HG03457 (cell line): ENCODE data around the gene TMEM39B.
"Not testable (repeated sequence)": the region's sequence is repeated elsewhere in the genome, so short reads cannot be mapped to it uniquely, and the experiment has no call there.

Experiments used
- ATAC-seq: cut with Tn5 transposase; IDR thresholded peaks from one replicate; pipeline ENCODE4 v1.9.1; 2021; ENCODE audit warnings: moderate number of reproducible peaks; ENCODE audit not compliant: unreplicated experiment

TMEM39B gene

DNA sequence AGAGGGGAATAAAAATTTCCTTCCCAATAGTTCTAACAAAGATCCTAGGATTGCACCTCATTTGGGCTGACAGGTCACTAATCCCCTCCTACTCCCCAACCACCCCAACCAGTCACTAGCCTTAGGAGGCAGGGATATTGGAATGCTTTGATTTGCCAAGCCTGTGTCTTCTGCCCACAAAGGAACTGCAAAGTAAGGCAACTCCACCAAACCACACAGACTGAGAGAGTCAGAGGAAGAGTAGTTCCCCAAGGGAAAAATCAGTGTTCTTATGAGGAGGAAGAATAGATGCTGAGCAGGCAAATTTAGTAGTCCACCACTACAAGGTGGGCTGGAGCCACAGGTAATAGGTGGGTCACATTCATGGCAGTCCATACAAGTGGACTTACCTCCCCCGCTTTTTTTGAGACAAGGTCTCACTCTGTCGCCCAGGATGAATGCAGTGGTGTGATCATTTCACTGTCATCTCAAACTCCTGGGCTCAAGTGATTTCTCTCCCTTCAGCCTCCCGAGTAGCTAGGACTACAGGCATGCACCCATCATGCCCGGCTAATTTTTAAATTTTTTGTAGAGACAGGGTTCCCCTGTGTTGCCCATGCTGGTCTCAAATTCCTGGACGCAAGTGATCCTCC, 3.7 kb upstream of the TMEM39B start:
- ATAC-seq = no peak

DNA sequence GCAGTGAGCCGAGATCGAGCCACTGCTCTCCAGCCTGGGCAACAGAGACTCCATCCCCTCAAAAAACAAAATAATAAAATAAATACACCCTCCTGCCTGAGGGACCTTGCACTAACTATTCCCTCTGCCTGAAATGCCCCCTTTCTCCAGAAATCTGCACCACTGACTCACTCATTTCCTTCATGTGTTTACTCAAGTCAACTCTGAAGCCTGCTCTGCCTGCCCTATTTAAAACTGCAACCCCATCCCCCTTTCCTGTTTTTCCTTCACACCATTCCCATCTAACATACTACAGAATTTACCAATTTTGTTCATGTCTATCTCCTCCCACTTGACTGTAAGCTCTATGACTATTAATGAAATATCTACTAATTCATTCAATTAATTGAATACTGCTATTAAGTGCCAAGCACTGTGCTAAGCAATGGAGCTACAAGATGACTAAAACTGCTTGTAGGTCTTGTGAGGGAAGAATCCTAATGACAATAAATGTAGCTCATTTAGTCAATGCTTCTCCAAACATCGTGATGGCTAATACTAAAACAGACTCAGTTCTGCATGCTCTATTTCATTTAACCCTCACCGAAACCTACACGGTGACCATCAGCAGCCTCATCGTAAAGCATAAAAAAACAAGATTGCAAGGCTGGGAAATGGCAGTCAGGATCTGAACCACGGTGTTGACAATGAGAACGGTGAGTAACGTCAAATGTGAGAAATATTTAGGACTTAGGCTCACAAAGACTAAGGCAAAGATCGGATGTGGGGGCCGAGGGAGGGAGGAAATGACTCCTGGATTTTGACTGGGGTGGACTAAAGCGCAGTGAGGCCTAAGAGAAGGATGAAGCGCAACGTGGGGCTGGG, 749 bp upstream of the TMEM39B start:
- peak; percentile 19 for ATAC-seq

DNA sequence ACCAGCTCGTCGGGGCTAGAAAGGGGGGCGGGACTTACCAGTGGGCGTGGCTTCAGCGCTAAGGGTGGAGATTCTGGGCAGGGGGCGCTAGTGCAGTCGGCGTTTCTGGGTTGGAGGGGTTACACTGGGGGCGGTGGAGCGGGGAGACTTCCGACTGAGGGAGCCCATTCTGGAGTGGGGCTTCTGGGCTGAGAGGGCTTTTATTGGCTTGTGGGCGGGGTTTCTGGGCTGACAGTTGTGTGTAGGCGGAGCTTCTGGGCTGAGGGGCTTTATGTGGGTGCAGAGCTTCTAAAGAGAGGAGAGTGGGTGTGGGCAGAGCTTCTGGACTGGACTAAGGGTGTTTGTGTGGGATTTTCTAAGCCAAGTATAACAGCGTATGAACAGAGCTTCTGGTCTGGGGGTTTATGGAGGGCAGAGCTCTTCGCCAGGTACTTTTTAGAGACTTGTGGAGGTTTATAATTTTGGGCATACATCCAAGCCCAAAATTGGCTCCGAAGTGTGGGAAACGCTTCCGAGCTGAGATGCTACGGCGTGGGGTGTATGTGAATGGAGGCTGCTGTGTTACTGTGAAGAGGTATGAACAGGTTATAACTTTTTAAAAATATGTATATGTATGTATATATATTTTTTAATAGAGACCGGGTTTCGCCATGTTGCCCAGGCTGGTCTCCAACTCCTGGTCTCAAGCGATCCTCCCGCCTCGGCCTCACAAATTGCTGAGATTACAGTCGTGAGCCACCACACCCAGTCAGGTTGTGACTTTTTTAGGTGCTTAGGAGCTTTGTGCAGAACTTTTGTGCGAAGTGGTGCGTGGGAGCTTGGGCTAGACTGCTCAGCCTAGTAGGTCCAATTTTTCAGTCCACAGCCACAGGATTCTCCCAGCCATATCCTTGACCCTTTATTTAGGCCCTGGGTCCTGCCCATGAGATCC, 825 bp downstream of the TMEM39B start:
- ATAC-seq = no peak

DNA sequence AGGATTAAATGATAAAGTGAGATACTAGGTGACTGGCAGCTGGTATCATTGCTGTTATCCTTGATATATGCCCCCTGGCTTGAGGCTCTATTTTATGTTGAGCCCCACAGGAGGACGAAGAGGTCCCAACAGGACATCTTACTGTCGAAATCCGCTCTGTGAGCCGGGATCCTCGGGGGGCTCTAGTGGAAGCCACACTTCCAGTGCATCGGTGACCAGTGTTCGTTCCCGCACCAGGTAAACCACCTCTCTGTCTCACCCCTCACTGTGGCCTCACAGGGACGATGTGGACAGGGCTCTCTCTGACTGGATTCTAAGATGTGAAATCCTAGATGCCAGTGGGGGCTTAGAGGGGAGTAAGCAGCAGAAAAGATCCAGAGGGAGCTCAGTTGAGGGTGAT, 2.1 kb downstream of the TMEM39B start:
- ATAC-seq = no peak

DNA sequence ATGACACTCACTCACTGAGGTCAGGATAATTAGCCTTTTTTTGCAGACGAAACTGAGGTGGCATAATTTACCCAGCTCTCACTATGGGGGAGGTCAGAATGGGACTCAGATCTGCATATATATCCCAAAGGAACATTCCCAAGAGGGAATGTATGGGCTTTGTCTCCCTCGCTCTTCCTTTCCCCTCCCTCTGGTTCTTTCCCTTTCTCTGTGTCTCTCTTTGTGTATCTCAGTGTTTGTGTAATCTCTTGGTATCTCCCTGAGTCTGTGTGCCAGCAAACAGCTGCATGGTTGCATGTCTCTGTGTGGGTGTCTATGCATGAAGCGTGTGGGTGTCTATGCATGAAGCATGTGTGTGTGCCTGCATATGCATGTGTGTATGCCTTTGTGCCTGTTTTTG, 4.7 kb downstream of the TMEM39B start:
- no peak for ATAC-seq

DNA sequence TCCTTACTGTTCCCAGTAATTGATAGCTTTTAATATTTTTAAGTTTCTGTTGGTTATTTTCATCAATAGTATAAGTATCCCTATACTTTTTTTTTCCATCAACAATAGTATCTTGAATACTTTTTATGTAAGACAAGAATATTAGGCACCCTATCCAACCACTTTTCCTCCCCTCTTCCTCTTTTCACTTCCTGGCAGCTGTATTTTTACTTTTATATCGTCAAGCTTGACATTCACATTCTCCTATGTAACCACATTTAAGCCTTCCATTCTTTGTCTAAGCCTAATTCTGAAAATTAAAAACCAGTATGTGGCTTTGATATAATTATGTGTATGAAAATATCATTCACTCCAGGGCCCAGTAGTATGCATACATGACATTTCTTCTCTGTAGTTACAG, 9.3 kb downstream of the TMEM39B start:
- ATAC-seq = no peak

DNA sequence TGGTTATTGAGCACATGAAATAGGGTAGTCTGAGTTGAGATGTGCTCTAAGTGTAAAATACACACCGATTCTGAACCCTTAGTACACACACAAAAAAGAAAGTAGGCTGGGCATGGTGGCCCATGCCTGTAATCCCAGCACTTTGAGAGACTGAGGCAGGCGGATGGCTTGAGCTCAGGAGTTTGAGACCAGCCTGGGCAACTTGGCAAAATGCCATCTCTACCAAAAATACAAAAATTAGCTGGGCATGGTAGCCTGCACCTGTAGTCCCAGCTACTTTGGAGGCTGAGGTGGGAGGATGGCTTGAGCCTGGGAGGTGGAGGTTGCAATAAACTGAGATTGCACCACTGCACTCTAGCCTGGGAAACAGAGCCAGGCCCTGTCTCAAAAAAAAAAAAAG, 13.6 kb downstream of the TMEM39B start:
- not testable (repeated sequence) for ATAC-seq

DNA sequence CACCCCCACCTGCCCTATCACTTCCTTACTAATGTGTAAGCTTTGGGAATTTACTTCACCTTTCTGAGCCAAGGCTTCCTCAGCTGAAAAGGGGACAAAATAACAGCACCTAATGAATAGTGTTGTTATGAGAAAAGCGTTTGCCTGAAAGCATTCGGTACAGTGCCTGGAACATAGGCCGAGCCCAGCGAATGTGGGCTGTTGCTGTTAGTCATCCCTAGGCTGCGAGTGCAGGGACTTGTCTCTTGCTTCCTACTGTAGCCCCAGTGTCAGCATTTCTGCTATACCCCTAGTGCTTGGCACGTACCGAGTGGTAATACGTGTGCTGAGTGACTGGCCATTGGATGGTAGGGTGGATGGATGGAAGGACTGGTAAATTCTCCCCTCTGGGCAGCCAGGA, 18.4 kb downstream of the TMEM39B start:
- ATAC-seq = no peak

DNA sequence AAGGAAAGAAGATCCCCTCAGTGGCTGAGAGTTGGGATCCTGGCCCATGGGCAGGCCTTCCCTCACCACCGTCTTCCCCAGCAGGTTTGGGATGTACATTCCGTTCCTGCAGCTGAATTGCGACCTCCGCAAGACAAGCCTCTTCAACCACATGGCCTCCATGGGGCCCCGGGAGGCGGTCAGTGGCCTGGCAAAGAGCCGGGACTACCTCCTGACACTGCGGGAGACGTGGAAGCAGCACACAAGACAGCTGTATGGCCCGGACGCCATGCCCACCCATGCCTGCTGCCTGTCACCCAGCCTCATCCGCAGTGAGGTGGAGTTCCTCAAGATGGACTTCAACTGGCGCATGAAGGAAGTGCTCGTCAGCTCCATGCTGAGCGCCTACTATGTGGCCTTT, 18.9 kb downstream of the TMEM39B start:
- ATAC-seq = no peak

DNA sequence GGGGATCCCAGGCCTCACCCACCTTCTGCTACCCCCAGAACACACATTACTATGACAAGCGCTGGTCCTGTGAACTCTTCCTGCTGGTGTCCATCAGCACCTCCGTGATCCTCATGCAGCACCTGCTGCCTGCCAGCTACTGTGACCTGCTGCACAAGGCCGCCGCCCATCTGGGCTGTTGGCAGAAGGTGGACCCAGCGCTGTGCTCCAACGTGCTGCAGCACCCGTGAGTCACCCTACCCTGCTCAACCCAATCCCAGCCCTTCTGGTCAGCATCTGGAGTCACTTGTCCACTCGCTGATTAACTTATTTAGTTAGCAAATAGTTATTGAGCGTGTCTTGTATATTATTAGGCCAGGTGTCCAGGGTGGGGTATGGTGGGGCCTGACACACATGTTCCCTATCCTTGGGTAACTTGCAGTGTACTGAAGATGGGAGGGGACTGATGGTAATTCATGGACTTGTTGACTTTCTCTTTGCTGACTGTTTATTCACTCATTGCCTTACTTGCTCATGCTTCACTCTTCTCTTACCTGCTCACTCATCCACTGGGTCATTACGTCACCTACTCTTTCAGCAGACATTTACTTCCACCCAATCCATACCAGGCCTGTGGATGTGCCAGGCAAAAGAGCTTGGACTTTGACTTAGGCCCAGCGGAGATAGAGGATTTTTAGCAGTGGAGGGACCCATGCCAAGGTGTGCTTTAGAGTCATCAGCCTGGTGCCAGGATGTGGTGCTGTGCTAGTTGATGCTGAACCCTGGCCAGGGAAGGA, 22.2 kb downstream of the TMEM39B start:
- ATAC-seq = no peak

DNA sequence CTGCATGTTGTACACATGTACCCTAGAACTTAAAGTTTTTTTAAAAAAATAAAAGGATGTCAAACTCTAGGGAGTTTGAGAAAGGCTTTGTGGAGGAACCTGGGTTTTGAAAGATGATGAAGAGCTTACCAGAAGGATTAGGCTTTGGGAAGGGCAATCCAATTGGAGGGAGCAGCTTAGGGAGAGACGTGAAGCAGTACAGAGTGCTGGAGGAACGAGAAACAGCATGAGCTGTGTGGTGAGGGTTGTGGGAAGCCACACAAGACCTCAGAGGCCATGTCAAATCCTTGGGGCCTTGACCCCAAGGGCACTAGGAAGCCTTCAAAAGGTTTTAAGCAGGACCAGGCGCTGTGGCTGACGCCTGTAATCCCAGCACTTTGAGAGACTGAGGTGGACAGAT, 26.7 kb downstream of the TMEM39B start:
- ATAC-seq = no peak

DNA sequence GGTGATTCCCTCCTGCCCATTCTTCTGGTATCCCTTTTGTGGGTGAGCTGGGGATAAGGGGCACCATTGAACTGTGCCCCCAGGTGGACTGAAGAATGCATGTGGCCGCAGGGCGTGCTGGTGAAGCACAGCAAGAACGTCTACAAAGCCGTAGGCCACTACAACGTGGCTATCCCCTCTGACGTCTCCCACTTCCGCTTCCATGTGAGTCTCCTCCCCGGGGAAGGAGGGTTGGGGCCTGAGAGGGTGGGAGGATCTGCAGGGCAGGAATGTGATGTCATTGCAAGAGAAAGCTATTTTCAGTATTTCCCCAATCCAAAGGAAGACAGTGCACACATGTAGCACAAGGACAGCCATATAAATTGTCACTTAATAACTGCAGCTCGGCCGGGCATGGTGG, 27.6 kb downstream of the TMEM39B start:
- no peak for ATAC-seq

DNA sequence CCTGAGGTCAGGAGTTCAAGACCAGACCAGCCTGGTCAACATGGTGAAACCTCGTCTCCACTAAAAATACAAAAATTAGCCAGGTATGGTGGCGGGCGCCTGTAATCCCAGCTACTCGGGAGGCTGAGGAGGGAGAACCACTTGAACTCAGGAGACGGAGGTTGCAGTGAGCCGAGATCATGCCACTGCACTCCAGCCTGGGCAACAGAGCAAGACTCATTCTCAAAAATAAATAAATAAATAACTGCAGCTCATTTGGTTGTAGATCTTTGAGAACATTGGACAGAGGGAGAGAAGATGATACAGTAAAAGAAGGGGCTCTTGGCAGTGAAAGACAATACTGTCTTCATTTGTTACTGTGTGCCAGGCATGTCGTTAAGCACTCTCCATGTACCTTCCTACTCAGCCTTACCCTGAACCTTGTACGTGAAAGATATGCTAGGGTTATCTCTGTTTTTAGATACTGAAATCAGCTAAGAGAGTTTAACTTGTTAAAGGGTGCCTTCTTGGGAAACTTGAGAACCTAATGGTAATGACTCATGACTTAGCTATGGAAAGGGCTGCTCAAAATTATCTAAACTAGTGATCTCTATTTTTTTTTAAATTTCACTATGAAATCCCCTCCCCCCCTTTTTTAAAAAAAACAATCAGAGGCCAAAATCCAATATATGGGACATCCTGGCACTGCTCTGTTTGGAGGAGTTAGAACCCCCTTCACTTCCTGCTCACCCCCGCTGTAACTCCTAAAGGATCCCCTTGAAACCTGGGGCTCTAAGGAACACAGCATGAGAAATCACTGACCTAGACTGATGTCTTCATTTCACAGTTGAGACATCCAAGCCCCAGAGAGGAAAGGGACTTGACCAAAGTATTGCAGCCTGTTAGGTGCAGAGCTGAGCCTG, 28.3 kb downstream of the TMEM39B start:
- ATAC-seq = no peak

DNA sequence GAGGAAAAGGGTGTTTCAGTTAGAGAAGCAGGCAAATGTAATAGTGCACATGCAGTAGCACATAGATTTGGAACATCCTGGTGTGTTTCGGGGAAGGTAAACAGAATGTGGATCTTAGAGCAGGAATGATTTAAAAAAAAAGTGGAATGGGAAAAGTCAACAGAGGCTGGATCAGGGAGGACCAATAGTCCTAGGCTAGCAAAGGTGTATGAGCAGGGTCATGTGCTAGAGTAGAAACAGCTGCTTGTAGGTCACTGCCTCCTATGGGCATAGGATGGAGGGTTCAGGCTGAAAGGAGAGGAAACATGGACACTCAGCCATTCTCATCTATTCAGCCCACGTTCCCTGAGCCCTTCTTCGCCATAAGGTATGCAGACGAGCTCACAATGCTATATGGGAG, 31.4 kb downstream of the TMEM39B start:
- no peak for ATAC-seq

DNA sequence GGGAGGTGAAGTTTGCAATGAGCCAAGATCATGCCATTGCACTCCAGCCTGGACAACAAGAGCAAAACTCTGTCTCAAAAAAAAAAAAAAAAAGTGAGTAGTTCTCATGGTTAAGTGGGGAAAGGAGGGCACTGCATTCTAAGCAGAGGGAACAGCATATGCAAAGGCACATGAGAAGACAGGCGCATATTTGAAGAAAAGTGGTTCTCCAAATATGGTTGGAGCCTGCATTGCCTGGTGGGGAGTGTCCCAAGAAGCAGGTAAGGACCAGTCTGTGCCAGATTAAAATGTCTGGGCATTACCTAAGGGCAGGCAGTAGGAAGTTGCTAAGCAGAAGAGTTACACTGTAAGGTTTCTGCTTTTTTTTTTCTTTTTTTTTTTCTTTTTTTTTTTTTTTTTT, 32.6 kb downstream of the TMEM39B start:
- ATAC-seq = no peak

DNA sequence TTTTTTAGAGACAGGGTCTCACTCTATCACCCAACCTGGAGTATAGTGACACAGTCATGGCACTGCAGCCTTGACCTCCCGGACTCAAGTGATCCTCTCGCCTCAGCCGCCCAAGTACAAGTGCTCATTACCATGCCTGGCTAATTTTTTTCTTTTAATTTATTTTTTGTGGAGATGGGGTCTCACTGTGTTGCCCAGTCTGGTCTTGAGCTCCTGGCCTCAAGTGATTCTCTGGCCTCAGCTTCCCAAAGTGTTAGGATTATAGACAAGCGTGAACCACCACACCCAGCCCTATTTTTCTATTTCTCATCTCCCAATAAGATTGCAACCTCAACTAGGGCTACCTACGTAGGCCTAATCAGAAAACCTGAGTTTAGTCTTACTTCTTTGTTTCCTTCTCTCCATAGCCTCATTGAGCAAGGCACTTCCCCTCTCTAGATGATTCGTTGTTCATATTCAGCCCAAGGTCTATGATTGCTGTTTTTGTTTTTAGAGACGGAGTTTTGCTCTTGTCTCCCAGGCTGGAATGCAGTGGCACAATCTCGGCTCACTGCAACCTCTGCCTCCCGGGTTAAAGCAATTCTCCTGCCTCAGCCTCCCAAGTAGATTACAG, 34.0 kb downstream of the TMEM39B start:
- no peak for ATAC-seq

DNA sequence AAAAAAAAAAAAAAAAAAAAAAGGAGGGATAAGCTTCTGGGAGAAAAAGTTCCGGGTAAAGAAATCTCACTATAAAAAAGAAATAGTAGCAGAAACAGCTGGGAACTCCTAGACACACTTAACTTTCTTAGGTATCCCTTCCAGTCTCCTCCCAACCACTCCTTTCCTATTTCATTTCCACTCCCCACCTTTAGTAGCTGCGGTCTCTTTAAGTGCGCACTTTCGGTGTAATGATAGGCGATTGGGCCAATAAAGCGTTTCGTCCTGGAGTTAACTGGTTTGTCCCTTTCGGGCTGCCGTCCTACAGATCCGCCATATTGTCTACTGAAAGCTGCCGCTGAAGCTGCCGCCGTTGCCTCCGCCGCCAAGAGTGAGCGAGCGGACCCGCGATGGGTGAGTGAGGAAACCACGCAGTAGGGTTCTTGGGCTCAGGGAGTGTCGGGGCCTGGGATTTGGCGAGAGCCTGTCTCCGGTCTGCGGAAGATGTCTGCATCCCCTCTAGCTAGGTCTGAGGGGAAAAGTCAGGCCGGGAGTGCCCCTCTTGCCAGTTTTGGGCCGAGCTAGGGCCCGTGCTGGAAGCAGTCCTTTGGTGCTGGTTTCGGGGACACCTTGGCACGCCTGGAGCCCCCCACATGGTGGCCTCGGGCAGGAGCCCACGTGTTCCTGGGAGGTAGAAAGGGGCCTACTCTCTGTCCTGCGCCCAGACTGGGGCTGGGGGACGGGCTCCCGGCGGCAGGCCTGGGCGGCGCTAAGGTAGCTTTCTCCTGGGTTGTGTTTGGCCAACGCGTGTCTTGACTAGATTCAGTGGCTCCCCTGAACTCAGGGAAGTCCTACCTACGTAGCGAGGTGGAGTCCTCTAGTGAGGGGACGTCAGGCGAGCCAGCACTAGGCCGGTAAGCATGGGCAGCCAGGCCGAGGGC, 35.3 kb downstream of the TMEM39B start, which contains the start of gene KPNA6:
Gene KPNA6, plus strand, starts transcription at position 315 of the 920 bp plus-strand sequence. Its CDS starts 75 bp downstream, at position 390.
- peak; percentile 52 for ATAC-seq

DNA sequence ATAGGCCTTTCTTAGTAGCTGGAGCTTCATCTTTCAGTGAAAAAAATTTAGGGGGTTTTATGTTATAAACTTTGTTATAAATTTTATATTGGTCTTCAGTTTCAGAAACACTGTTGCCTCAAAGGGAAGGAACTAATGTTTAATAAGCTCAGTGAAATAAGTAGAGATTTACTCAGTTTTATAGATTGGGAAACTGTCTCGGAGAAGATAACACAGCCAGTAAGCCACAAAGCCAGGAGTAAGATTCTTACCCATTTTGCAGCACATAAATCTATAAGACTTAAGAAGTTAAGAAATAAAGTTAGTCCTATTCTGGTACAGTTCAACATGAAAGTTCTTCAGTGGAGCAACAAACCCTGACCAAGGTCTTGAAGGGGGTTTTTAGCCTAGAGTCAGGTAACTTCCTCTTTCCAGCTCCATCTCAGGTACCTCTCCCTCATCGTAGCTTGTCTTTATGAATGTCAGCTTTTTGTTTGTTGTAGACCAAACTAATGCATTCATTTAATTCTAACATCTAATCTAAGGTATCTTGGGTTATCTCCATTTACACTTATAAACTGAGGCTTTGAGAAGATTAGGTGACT, 38.4 kb downstream of the TMEM39B start:
- ATAC-seq = no peak
